NCI-H524 treated with DMSO at 0.1 percent for 48 hours (cell line): ENCODE measurements around the gene KLHL10.
"Not testable (repeated sequence)": the region's sequence is repeated elsewhere in the genome, so short reads cannot be mapped to it uniquely, and the experiment has no call there.

Experiments
- DNase-seq: peaks from one replicate; lab custom pipeline; 2025; lab: John Stamatoyannopoulos, UW

KLHL10 gene

GRCh38 chr17:41851382-41851781 is 13.8 kb downstream of the KLHL10 start:
- not testable (repeated sequence) for DNase-seq

GRCh38 chr17:41860254-41860931 is 22.8 kb downstream of the KLHL10 start:
- DNase-seq: peak; percentile 89

GRCh38 chr17:41863074-41863848 is 25.6 kb downstream of the KLHL10 start:
- no peak for DNase-seq

GRCh38 chr17:41864498-41864835 is 26.8 kb downstream of the KLHL10 start:
- DNase-seq: no peak

GRCh38 chr17:41864836-41865595 is 27.4 kb downstream of the KLHL10 start, which contains the start of gene KLHL11:
Gene KLHL11 (minus strand): TSS chr17:41865423. CDS start chr17:41865370, 53 bp downstream.
- peak; percentile 66 for DNase-seq

GRCh38 chr17:41865596-41865893 is 27.9 kb downstream of the KLHL10 start:
- DNase-seq: no peak

GRCh38 chr17:41868568-41868967 is 30.9 kb downstream of the KLHL10 start:
- DNase-seq: no peak

- DNase-seq: no peak
Measured at GRCh38 chr17:41869426-41869825, 31.8 kb downstream of the KLHL10 start.

- DNase-seq: no peak
Measured at GRCh38 chr17:41870097-41870496, 32.5 kb downstream of the KLHL10 start.

GRCh38 chr17:41870627-41871026 is 33.0 kb downstream of the KLHL10 start:
- DNase-seq: no peak

- no peak for DNase-seq
Measured at GRCh38 chr17:41871789-41872188, 34.2 kb downstream of the KLHL10 start.

GRCh38 chr17:41873559-41874292 is 36.1 kb downstream of the KLHL10 start:
- no peak for DNase-seq

GRCh38 chr17:41874293-41874670 is 36.7 kb downstream of the KLHL10 start:
- not testable (repeated sequence) for DNase-seq

GRCh38 chr17:41880130-41880529 is 42.5 kb downstream of the KLHL10 start:
- no peak for DNase-seq

GRCh38 chr17:41882756-41883155 is 45.1 kb downstream of the KLHL10 start:
- DNase-seq: no peak

GRCh38 chr17:41885733-41886132 is 48.1 kb downstream of the KLHL10 start:
- DNase-seq: no peak

GRCh38 chr17:41888332-41888965 is 50.8 kb downstream of the KLHL10 start:
- no peak for DNase-seq

GRCh38 chr17:41891135-41892020 is 53.8 kb downstream of the KLHL10 start:
- DNase-seq: no peak

- DNase-seq: no peak
Measured at GRCh38 chr17:41892021-41892376, 54.4 kb downstream of the KLHL10 start.

GRCh38 chr17:41893384-41893783 is 55.8 kb downstream of the KLHL10 start:
- no peak for DNase-seq

GRCh38 chr17:41894791-41895331 is 57.2 kb downstream of the KLHL10 start:
- no peak for DNase-seq
